ENCODE results near the gene SMIM8. TPM values are rescaled to one million over a fixed set of nuclear protein-coding genes. Genes with fewer than 3 reads are reported as not detected.

The SMIM8 gene
- total RNA-seq, 1 donor from 2014 or later = 6.9 TPM

DNA sequence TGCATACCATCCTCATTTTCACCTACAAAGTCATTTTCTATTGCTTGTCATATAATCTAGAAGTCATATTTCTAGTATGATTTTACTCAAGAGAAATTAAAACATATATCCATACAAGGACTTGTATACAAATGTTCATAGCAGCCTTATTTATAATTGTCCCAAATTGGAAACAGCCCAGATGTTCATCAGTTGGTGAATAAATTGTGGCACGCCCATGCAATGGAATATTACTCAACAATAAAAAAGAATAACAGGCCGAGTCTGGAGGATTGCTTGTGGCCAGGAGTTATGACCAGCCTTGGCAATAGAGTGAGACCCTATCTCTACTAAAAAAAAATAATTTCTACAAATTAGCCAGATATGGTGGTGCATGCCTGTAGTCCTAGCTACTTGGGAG lies 51.0 kb downstream of the SMIM8 start:
- Histone ChIP-seq H2AFZ (ENCODE audit: low read depth, low read length) (no peak overlapping the region), H3K79me2 (ENCODE audit: insufficient read depth, low read length) (no peaks in the 10 kb centered on the region), H3K4me3 (ENCODE audit: insufficient read depth, low read depth, low read length) (no peak overlapping the region), H3K36me3 (ENCODE audit: insufficient read depth, low read length) (no peaks in the 10 kb centered on the region), H4K20me1 (ENCODE audit: insufficient read depth, low read length) (no peaks in the 10 kb centered on the region), H3K9me3 (ENCODE audit: insufficient read depth, low read depth, low read length) (no peaks in the 10 kb centered on the region), H3K27me3 (ENCODE audit: insufficient read depth, low read length) (no peaks in the 10 kb centered on the region), H3K27ac (ENCODE audit: low read depth, low read length) (no peak overlapping the region), H3K9ac (ENCODE audit: low read length) (no peak overlapping the region), H3K4me2 (ENCODE audit: low read length) (no peak overlapping the region), H3K4me1 (ENCODE audit: insufficient read depth, low read length) (no peaks in the 10 kb centered on the region)
- Mint-ChIP-seq H3K9me3 (ENCODE audit: unreplicated experiment) (peaks cover 3% of the 10 kb centered on the region), H3K27ac (ENCODE audit: unreplicated experiment) (no peak overlapping the region), H3K4me3 (ENCODE audit: unreplicated experiment) (no peak overlapping the region), H3K27me3 (ENCODE audit: low read depth, unreplicated experiment) (no peaks in the 10 kb centered on the region), H3K4me1 (ENCODE audit: low read depth, unreplicated experiment) (no peaks in the 10 kb centered on the region), H3K36me3 (ENCODE audit: low read depth, unreplicated experiment) (peaks cover 9% of the 10 kb centered on the region)
- no peak for TF ChIP-seq EZH2 (IDR thresholded peaks at IDR 0.05; ENCODE audit: insufficient read depth, low read length)
- TF ChIP-seq, protein P1, sequence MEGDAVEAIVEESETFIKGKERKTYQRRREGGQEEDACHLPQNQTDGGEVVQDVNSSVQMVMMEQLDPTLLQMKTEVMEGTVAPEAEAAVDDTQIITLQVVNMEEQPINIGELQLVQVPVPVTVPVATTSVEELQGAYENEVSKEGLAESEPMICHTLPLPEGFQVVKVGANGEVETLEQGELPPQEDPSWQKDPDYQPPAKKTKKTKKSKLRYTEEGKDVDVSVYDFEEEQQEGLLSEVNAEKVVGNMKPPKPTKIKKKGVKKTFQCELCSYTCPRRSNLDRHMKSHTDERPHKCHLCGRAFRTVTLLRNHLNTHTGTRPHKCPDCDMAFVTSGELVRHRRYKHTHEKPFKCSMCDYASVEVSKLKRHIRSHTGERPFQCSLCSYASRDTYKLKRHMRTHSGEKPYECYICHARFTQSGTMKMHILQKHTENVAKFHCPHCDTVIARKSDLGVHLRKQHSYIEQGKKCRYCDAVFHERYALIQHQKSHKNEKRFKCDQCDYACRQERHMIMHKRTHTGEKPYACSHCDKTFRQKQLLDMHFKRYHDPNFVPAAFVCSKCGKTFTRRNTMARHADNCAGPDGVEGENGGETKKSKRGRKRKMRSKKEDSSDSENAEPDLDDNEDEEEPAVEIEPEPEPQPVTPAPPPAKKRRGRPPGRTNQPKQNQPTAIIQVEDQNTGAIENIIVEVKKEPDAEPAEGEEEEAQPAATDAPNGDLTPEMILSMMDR (IDR thresholded peaks at IDR 0.05; ENCODE audit: insufficient read depth, low read depth, low read length) = no peak
- FAIRE-seq (no peak), DNase-seq (ENCODE audit: low read depth) (no peak)

DNA sequence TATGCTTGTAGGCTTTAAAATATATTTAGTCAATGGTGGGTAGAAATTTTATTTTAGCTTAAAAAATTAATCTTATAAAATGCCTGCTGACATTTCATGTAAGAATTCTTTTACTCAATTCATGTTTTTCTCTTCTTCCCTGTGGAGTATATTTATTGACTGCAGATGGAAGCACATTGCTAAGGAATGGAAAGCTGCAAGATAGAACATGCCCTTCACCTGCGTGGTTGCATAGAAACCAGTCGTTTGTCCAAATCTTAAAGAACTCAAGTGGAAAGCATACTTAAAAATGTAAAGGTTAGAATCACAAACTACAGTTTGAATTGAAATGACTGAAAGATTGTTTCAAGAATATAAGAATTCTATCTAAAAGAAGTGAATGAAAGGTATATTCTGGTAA lies 52.9 kb downstream of the SMIM8 start:
- H3K4me1 ChIP-seq (ENCODE audit: insufficient read depth, low read length) = no peaks in the 10 kb centered on the region
- FAIRE-seq (no peak), DNase-seq (ENCODE audit: low read depth) (no peak)
- H3K4me2 ChIP-seq (ENCODE audit: low read length) = no peak overlapping the region
- H3K27ac Mint-ChIP-seq (ENCODE audit: unreplicated experiment) = no peak overlapping the region
- H3K9ac ChIP-seq (ENCODE audit: low read length) = no peak overlapping the region
- TF ChIP-seq EZH2 (IDR thresholded peaks at IDR 0.05; ENCODE audit: insufficient read depth, low read length) = no peak
- TF ChIP-seq, protein P1 (IDR thresholded peaks at IDR 0.05; ENCODE audit: insufficient read depth, low read depth, low read length) = no peak
- no peaks in the 10 kb centered on the region for H4K20me1 ChIP-seq (ENCODE audit: insufficient read depth, low read length)
- peaks cover 3% of the 10 kb centered on the region for H3K36me3 Mint-ChIP-seq (ENCODE audit: low read depth, unreplicated experiment)
- no peaks in the 10 kb centered on the region for H3K27me3 ChIP-seq (ENCODE audit: insufficient read depth, low read length)
- no peak overlapping the region for H3K4me3 ChIP-seq (ENCODE audit: insufficient read depth, low read depth, low read length)
- no peaks in the 10 kb centered on the region for H3K36me3 ChIP-seq (ENCODE audit: insufficient read depth, low read length)
- no peaks in the 10 kb centered on the region for H3K9me3 Mint-ChIP-seq (ENCODE audit: unreplicated experiment)
- no peak overlapping the region for H2AFZ ChIP-seq (ENCODE audit: low read depth, low read length)
- H3K4me1 Mint-ChIP-seq (ENCODE audit: low read depth, unreplicated experiment) = no peaks in the 10 kb centered on the region
- H3K4me3 Mint-ChIP-seq (ENCODE audit: unreplicated experiment) = no peak overlapping the region
- H3K27ac ChIP-seq (ENCODE audit: low read depth, low read length) = no peak overlapping the region
- no peaks in the 10 kb centered on the region for H3K79me2 ChIP-seq (ENCODE audit: insufficient read depth, low read length)
- H3K9me3 ChIP-seq (ENCODE audit: insufficient read depth, low read depth, low read length) = no peaks in the 10 kb centered on the region
- no peaks in the 10 kb centered on the region for H3K27me3 Mint-ChIP-seq (ENCODE audit: low read depth, unreplicated experiment)

DNA sequence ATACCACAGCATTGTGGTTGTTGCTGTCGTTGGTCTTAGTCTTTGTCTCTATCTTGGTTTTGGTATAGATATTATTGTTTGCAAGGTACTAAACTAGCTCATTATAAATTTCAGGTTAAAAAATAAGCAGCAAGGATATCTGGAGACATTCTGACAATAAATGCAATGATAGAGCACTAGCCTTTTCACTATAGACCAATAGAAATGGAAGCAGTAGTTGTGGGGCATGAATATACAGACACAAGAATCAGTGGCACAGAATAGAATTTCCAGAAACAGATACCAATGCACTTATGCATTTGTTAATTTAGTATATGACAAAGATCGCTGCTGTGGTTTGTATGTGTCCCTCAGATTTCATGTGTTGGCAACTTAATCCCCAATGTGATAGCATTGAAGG lies 54.3 kb downstream of the SMIM8 start:
- Histone ChIP-seq H3K4me3 (ENCODE audit: insufficient read depth, low read depth, low read length) (no peak overlapping the region), H4K20me1 (ENCODE audit: insufficient read depth, low read length) (no peaks in the 10 kb centered on the region), H2AFZ (ENCODE audit: low read depth, low read length) (no peak overlapping the region), H3K27ac (ENCODE audit: low read depth, low read length) (no peak overlapping the region), H3K4me2 (ENCODE audit: low read length) (no peak overlapping the region), H3K79me2 (ENCODE audit: insufficient read depth, low read length) (no peaks in the 10 kb centered on the region), H3K27me3 (ENCODE audit: insufficient read depth, low read length) (no peaks in the 10 kb centered on the region), H3K9me3 (ENCODE audit: insufficient read depth, low read depth, low read length) (no peaks in the 10 kb centered on the region), H3K9ac (ENCODE audit: low read length) (no peak overlapping the region), H3K4me1 (ENCODE audit: insufficient read depth, low read length) (no peaks in the 10 kb centered on the region), H3K36me3 (ENCODE audit: insufficient read depth, low read length) (no peaks in the 10 kb centered on the region)
- Mint-ChIP-seq H3K27ac (ENCODE audit: unreplicated experiment) (no peak overlapping the region), H3K4me1 (ENCODE audit: low read depth, unreplicated experiment) (no peaks in the 10 kb centered on the region), H3K27me3 (ENCODE audit: low read depth, unreplicated experiment) (no peaks in the 10 kb centered on the region), H3K36me3 (ENCODE audit: low read depth, unreplicated experiment) (peaks cover 3% of the 10 kb centered on the region), H3K4me3 (ENCODE audit: unreplicated experiment) (no peak overlapping the region), H3K9me3 (ENCODE audit: unreplicated experiment) (no peaks in the 10 kb centered on the region)
- DNase-seq (ENCODE audit: low read depth) (no peak), FAIRE-seq (no peak)
- TF ChIP-seq EZH2 (IDR thresholded peaks at IDR 0.05; ENCODE audit: insufficient read depth, low read length) = no peak
- TF ChIP-seq, protein P1 (IDR thresholded peaks at IDR 0.05; ENCODE audit: insufficient read depth, low read depth, low read length) = no peak
